Thyroid gland (tissue), 4 donors: Measurements from ENCODE around the gene CLEC4D. TPM values are rescaled to one million over a fixed set of nuclear protein-coding genes. Genes with fewer than 3 reads are reported as not detected.

Experiments
- DNase-seq, 2 donors: peaks; one replicate each; pipeline ENCODE4 v3.0.0-alpha.2; 2019
- H3K27ac ChIP-seq, 3 donors: fragments of 200-600 bp; sonication (generic); 1 replicate in 2 of 3; 2 replicates in 1 of 3; pipeline ENCODE4 v1.5.1; 2016 to 2019; ENCODE audit warnings: mild to moderate bottlenecking in 1 of 3, moderate library complexity in 1 of 3
- H3K27me3 ChIP-seq: fragments of 200-600 bp; sonication (generic); one replicate; pipeline ENCODE4 v1.5.1; 2019
- H3K36me3 ChIP-seq, 2 donors: fragments of 200-600 bp; sonication (generic); one replicate each; pipeline ENCODE4 v1.5.1; 2016 to 2019
- H3K4me1 ChIP-seq, 2 donors: fragments of 200-600 bp; sonication (generic); one replicate each; pipeline ENCODE4 v1.5.1; 2017 to 2019
- H3K4me3 ChIP-seq, 3 donors: fragments of 200-600 bp; sonication (generic); replicated peaks in 1 of 3; 1 replicate in 2 of 3; 2 replicates in 1 of 3; pipeline ENCODE4 v1.5.1; 2016; ENCODE audit warnings: mild to moderate bottlenecking in 1 of 3
- H3K9me3 ChIP-seq: fragments of 200-600 bp; sonication (generic); one replicate; pipeline ENCODE4 v1.5.1; 2017
- CTCF ChIP-seq, 6 experiments: fragments of 200-600 bp in 3 of 6; fragments of 450-650 bp in 3 of 6; sonication (generic) in 3 of 6; IDR thresholded peaks; one replicate each; pipeline ENCODE4 v1.5.1; 2016 to 2019; ENCODE audit warnings: antibody characterized with exemption in 6 of 6, mild to moderate bottlenecking in 2 of 6, inconsistent platforms in 1 of 6, moderate library complexity in 1 of 6
- POLR2A ChIP-seq, 2 donors: fragments of 450-650 bp; IDR thresholded peaks; one replicate each; pipeline ENCODE4 v1.6.1; 2017; ENCODE audit warnings: antibody characterized with exemption in 2 of 2, mild to moderate bottlenecking in 2 of 2, moderate library complexity in 1 of 2
- WGBS, 2 donors: methylation state at CpG; one replicate each; pipeline ENCODE4 v1.1.5; 2017; 5-methylcytosine and 5-hydroxymethylcytosine counted together
- intact Hi-C: fragments of 100-400 bp; cut with DNase I; formaldehyde crosslinking; loops from one replicate; pipeline ENCODE4 v1.15.1; 2023
- total RNA-seq, 4 donors: library from RNA; depleted of rRNA; stranded (reverse); fragments of >200 nt; gene quantifications; one replicate each; pipeline ENCODE4 v1.2.3, GENCODE V29; 2016

The CLEC4D gene
- total RNA-seq, 4 donors from 2014 or later: 0.13 to 0.22 TPM; not detected in 2

GRCh38 chr12:8547645-8548044 is 34.3 kb downstream of the CLEC4D start:
- H3K4me1 ChIP-seq: no peaks in the 10 kb centered on the region
- TF ChIP-seq POLR2A (IDR thresholded peaks at IDR 0.05) (no peak), CTCF (IDR thresholded peaks at IDR 0.05) (no peak)
- no peak overlapping the region for H3K4me3 ChIP-seq
- no peak overlapping the region for H3K27ac ChIP-seq
- no peaks in the 10 kb centered on the region for H3K9me3 ChIP-seq
- DNase-seq: no peak
- 47 to 92% methylated on average over 2 of the region's 2 CpGs for WGBS, 2 donors
- H3K27me3 ChIP-seq: no peaks in the 10 kb centered on the region
- intact Hi-C loops: loop anchor here (10.0 kb wide), 1 partner anchor 347 kb away; no protein-coding TSS in a partner anchor
- no peaks in the 10 kb centered on the region for H3K36me3 ChIP-seq

- Histone ChIP-seq H3K36me3 (no peaks in the 10 kb centered on the region), H3K4me1 (no peaks in the 10 kb centered on the region), H3K9me3 (no peaks in the 10 kb centered on the region), H3K27me3 (no peaks in the 10 kb centered on the region), H3K4me3 (no peak overlapping the region), H3K27ac (no peak overlapping the region)
- intact Hi-C loops: loop anchor here (10.0 kb wide), 1 partner anchor 347 kb away; no protein-coding TSS in a partner anchor
- TF ChIP-seq POLR2A (IDR thresholded peaks at IDR 0.05): no peak
- no peak for TF ChIP-seq CTCF (IDR thresholded peaks at IDR 0.05)
- DNase-seq: no peak
- WGBS, 2 donors: 90 to 94% methylated on average over 2 of the region's 2 CpGs
Observed at GRCh38 chr12:8548192-8548591, 34.9 kb downstream of the CLEC4D start.

- Histone ChIP-seq H3K9me3 (no peaks in the 10 kb centered on the region), H3K27ac (no peak overlapping the region), H3K36me3 (no peaks in the 10 kb centered on the region), H3K4me1 (no peaks in the 10 kb centered on the region), H3K4me3 (no peak overlapping the region), H3K27me3 (no peaks in the 10 kb centered on the region)
- intact Hi-C loops: loop anchor here (10.0 kb wide), 1 partner anchor 345 kb away; no protein-coding TSS in a partner anchor
- TF ChIP-seq POLR2A (IDR thresholded peaks at IDR 0.05) (no peak), CTCF (IDR thresholded peaks at IDR 0.05) (no peak)
- no peak for DNase-seq
- 82% methylated on average over 5 of the region's 5 CpGs for WGBS, 2 donors
Observed at GRCh38 chr12:8549381-8549780, 36.1 kb downstream of the CLEC4D start.

- WGBS, 2 donors: 61 to 76% methylated on average over 6 of the region's 6 CpGs
- Histone ChIP-seq H3K36me3 (no peaks in the 10 kb centered on the region), H3K27ac (no peak overlapping the region), H3K4me3 (no peak overlapping the region), H3K27me3 (no peaks in the 10 kb centered on the region), H3K9me3 (no peaks in the 10 kb centered on the region), H3K4me1 (no peaks in the 10 kb centered on the region)
- intact Hi-C loops: no loop called here
- no peak for DNase-seq
- TF ChIP-seq CTCF (IDR thresholded peaks at IDR 0.05): no peak
- TF ChIP-seq POLR2A (IDR thresholded peaks at IDR 0.05): no peak
Observed at GRCh38 chr12:8553088-8553627, 39.9 kb downstream of the CLEC4D start.

- Histone ChIP-seq H3K9me3 (no peaks in the 10 kb centered on the region), H3K36me3 (no peaks in the 10 kb centered on the region), H3K4me1 (no peaks in the 10 kb centered on the region), H3K27ac (no peak overlapping the region), H3K4me3 (no peak overlapping the region), H3K27me3 (no peaks in the 10 kb centered on the region)
- WGBS, 2 donors: 81 to 88% methylated on average over 5 of the region's 5 CpGs
- no peak for TF ChIP-seq CTCF (IDR thresholded peaks at IDR 0.05)
- no peak for TF ChIP-seq POLR2A (IDR thresholded peaks at IDR 0.05)
- intact Hi-C loops: no loop called here
- no peak for DNase-seq
Observed at GRCh38 chr12:8554451-8555195, 41.3 kb downstream of the CLEC4D start.
